ENCODE data around the gene PRR3. TPM values are rescaled to one million over a fixed set of nuclear protein-coding genes. Genes with fewer than 3 reads are reported as not detected.

The PRR3 gene
- total RNA-seq, 1 donor from 2014 or later: 39.7 TPM

- peaks cover 27% of the 10 kb centered on the region for H3K4me1 Mint-ChIP-seq
- no peak overlapping the region for H3K4me3 Mint-ChIP-seq
- intact Hi-C loops (cut with micrococcal nuclease): no loop called here
- no peak for DNase-seq
- peaks cover 54% of the 10 kb centered on the region for H3K36me3 Mint-ChIP-seq (ENCODE audit: low read depth)
- no peaks in the 10 kb centered on the region for H3K27me3 Mint-ChIP-seq
- H3K27ac Mint-ChIP-seq: no peak overlapping the region
- H3K9me3 Mint-ChIP-seq: no peaks in the 10 kb centered on the region
Observed at GRCh38 chr6:30547454-30547853, 9.6 kb upstream of the PRR3 start.

- Mint-ChIP-seq H3K27ac (peak overlapping the region; percentile 3), H3K36me3 (ENCODE audit: low read depth) (peaks cover 62% of the 10 kb centered on the region), H3K4me1 (peaks cover 19% of the 10 kb centered on the region), H3K27me3 (no peaks in the 10 kb centered on the region), H3K9me3 (no peaks in the 10 kb centered on the region), H3K4me3 (no peak overlapping the region)
- intact Hi-C loops (cut with micrococcal nuclease): no loop called here
- no peak for DNase-seq
Observed at GRCh38 chr6:30548375-30548774, 8.7 kb upstream of the PRR3 start.

GRCh38 chr6:30554404-30554803 lies 2.7 kb upstream of the PRR3 start:
- Mint-ChIP-seq H3K4me3 (peak overlapping the region; percentile 50), H3K36me3 (ENCODE audit: low read depth) (peaks cover 57% of the 10 kb centered on the region), H3K9me3 (no peaks in the 10 kb centered on the region), H3K27ac (no peak overlapping the region), H3K4me1 (peaks cover 32% of the 10 kb centered on the region), H3K27me3 (no peaks in the 10 kb centered on the region)
- no peak for DNase-seq
- intact Hi-C loops (cut with micrococcal nuclease): loop anchor here (10.0 kb wide), 3 partner anchors 340 to 1420 kb away; partner anchors contain the start of genes DXO, POLR1H, PPP1R11 and TRIM26

GRCh38 chr6:30554962-30555815 lies 1.9 kb upstream of the PRR3 start:
- peak overlapping the region; percentile 97 for H3K27ac Mint-ChIP-seq

GRCh38 chr6:30555816-30556065 lies 1.4 kb upstream of the PRR3 start:
- Mint-ChIP-seq H3K4me3 (peak overlapping the region; percentile 89), H3K27me3 (no peaks in the 10 kb centered on the region), H3K27ac (peak overlapping the region; percentile 97), H3K36me3 (ENCODE audit: low read depth) (peaks cover 57% of the 10 kb centered on the region), H3K4me1 (peaks cover 31% of the 10 kb centered on the region), H3K9me3 (no peaks in the 10 kb centered on the region)
- intact Hi-C loops (cut with micrococcal nuclease): loop anchor here (1.0 to 10.0 kb wide), 7 partner anchors 62 to 1419 kb away; partner anchors contain the start of genes DXO, HLA-E, MRPS18B and POLR1H
- DNase-seq: no peak

More at GRCh38 chr6:30554962-30555815, 1.9 kb upstream of the PRR3 start:
- Mint-ChIP-seq H3K4me3 (peak overlapping the region; percentile 89), H3K4me1 (peaks cover 32% of the 10 kb centered on the region), H3K27me3 (no peaks in the 10 kb centered on the region), H3K36me3 (ENCODE audit: low read depth) (peaks cover 58% of the 10 kb centered on the region), H3K9me3 (no peaks in the 10 kb centered on the region)
- intact Hi-C loops (cut with micrococcal nuclease): loop anchor here (10.0 kb wide), 3 partner anchors 340 to 1420 kb away; partner anchors contain the start of genes DXO, POLR1H, PPP1R11 and TRIM26
- no peak for DNase-seq

GRCh38 chr6:30556066-30556905 lies 809 bp upstream of the PRR3 start, which contains the start of gene GNL1:
GNL1 (minus strand) TSS chr6:30556489; CDS start chr6:30556203, 286 bp downstream.
- intact Hi-C loops (cut with micrococcal nuclease): loop anchor here (1.0 to 10.0 kb wide), 7 partner anchors 61 to 1419 kb away; partner anchors contain the start of genes DXO, HLA-E, MRPS18B and POLR1H
- Mint-ChIP-seq H3K36me3 (ENCODE audit: low read depth) (peaks cover 53% of the 10 kb centered on the region), H3K27me3 (no peaks in the 10 kb centered on the region), H3K9me3 (no peaks in the 10 kb centered on the region), H3K4me1 (peaks cover 29% of the 10 kb centered on the region), H3K4me3 (peak within 1 kb of the TSS; percentile 89), H3K27ac (peak within 1 kb of the TSS; percentile 97)
- DNase-seq: peak; percentile 99

- H3K27ac Mint-ChIP-seq: peak overlapping the region; percentile 97
- H3K9me3 Mint-ChIP-seq: no peaks in the 10 kb centered on the region
- no peaks in the 10 kb centered on the region for H3K27me3 Mint-ChIP-seq
- no peak for DNase-seq
- intact Hi-C loops (cut with micrococcal nuclease): loop anchor here (1.0 to 10.0 kb wide), 6 partner anchors 14 to 1417 kb away; partner anchors contain the start of genes ABCF1, DXO, MDC1 and POLR1H
- peaks cover 52% of the 10 kb centered on the region for H3K36me3 Mint-ChIP-seq (ENCODE audit: low read depth)
- peak overlapping the region; percentile 89 for H3K4me3 Mint-ChIP-seq
- peaks cover 26% of the 10 kb centered on the region for H3K4me1 Mint-ChIP-seq
Observed at GRCh38 chr6:30557683-30557981, 537 bp downstream of the PRR3 start.

- peaks cover 18% of the 10 kb centered on the region for H3K4me1 Mint-ChIP-seq
- intact Hi-C loops (cut with micrococcal nuclease): no loop called here
- no peak overlapping the region for H3K27ac Mint-ChIP-seq
- H3K36me3 Mint-ChIP-seq (ENCODE audit: low read depth): peaks cover 57% of the 10 kb centered on the region
- no peak for DNase-seq
- H3K4me3 Mint-ChIP-seq: no peak overlapping the region
- H3K27me3 Mint-ChIP-seq: no peaks in the 10 kb centered on the region
- H3K9me3 Mint-ChIP-seq: no peaks in the 10 kb centered on the region
Observed at GRCh38 chr6:30560930-30561329, 3.8 kb downstream of the PRR3 start.

- intact Hi-C loops (cut with micrococcal nuclease): no loop called here
Observed at GRCh38 chr6:30562470-30563425, 5.7 kb downstream of the PRR3 start.

GRCh38 chr6:30564114-30564513 lies 7.0 kb downstream of the PRR3 start:
- H3K9me3 Mint-ChIP-seq: no peaks in the 10 kb centered on the region
- intact Hi-C loops (cut with micrococcal nuclease): no loop called here
- peak overlapping the region; percentile 36 for H3K27ac Mint-ChIP-seq
- peaks cover 43% of the 10 kb centered on the region for H3K36me3 Mint-ChIP-seq (ENCODE audit: low read depth)
- no peak for DNase-seq
- H3K4me3 Mint-ChIP-seq: no peak overlapping the region
- H3K27me3 Mint-ChIP-seq: no peaks in the 10 kb centered on the region
- H3K4me1 Mint-ChIP-seq: peaks cover 11% of the 10 kb centered on the region

More at GRCh38 chr6:30562470-30563425, 5.7 kb downstream of the PRR3 start:
- DNase-seq: no peak
- Mint-ChIP-seq H3K9me3 (no peaks in the 10 kb centered on the region), H3K36me3 (ENCODE audit: low read depth) (peaks cover 50% of the 10 kb centered on the region), H3K4me3 (no peak overlapping the region), H3K27ac (no peak overlapping the region), H3K27me3 (no peaks in the 10 kb centered on the region), H3K4me1 (peaks cover 16% of the 10 kb centered on the region)

- intact Hi-C loops (cut with micrococcal nuclease): no loop called here
- no peak overlapping the region for H3K4me3 Mint-ChIP-seq
- H3K4me1 Mint-ChIP-seq: peaks cover 25% of the 10 kb centered on the region
- no peaks in the 10 kb centered on the region for H3K27me3 Mint-ChIP-seq
- H3K27ac Mint-ChIP-seq: no peak overlapping the region
- H3K36me3 Mint-ChIP-seq (ENCODE audit: low read depth): peaks cover 32% of the 10 kb centered on the region
- no peaks in the 10 kb centered on the region for H3K9me3 Mint-ChIP-seq
- no peak for DNase-seq
Observed at GRCh38 chr6:30565772-30566171, 8.7 kb downstream of the PRR3 start.

- Mint-ChIP-seq H3K4me3 (no peak overlapping the region), H3K4me1 (peaks cover 47% of the 10 kb centered on the region), H3K27me3 (no peaks in the 10 kb centered on the region), H3K27ac (no peak overlapping the region), H3K36me3 (ENCODE audit: low read depth) (peaks cover 27% of the 10 kb centered on the region), H3K9me3 (no peaks in the 10 kb centered on the region)
- DNase-seq: no peak
- intact Hi-C loops (cut with micrococcal nuclease): no loop called here
Observed at GRCh38 chr6:30568245-30568644, 11.2 kb downstream of the PRR3 start.

- no peak for DNase-seq
- intact Hi-C loops (cut with micrococcal nuclease): loop anchor here (2.0 kb wide), 2 partner anchors 77 to 147 kb away; partner anchors contain the start of genes C6orf136 and MDC1
- Mint-ChIP-seq H3K36me3 (ENCODE audit: low read depth) (peaks cover 27% of the 10 kb centered on the region), H3K4me3 (peak overlapping the region; percentile 92), H3K4me1 (peaks cover 58% of the 10 kb centered on the region), H3K27ac (peak overlapping the region; percentile 12), H3K27me3 (no peaks in the 10 kb centered on the region), H3K9me3 (no peaks in the 10 kb centered on the region)
Observed at GRCh38 chr6:30570263-30570662, 13.2 kb downstream of the PRR3 start.
